H9 (cell line): ENCODE measurements around the gene PHF5A. TPM values are rescaled to one million over a fixed set of nuclear protein-coding genes. Genes with fewer than 3 reads are reported as not detected.
A peak's percentile ranks its signal among the peaks of the same experiment; 100 is the strongest.

Experiments
- DNase-seq: peaks from one replicate; pipeline ENCODE4 v3.0.0-alpha.2; 2017
- H2AFZ ChIP-seq: one replicate; pipeline ENCODE4 v1.6.1; 2013; ENCODE audit warnings: mild to moderate bottlenecking, low read length, control low read depth, moderate library complexity
- H2AK5ac ChIP-seq: 2 replicates; pipeline ENCODE4 v1.6.1; 2013; ENCODE audit warnings: low read length, control low read depth, mixed read lengths; ENCODE audit not compliant: insufficient read length
- H2BK120ac ChIP-seq: one replicate; pipeline ENCODE4 v1.6.1; 2013; ENCODE audit warnings: low read depth, mild to moderate bottlenecking, low read length, control low read depth, inconsistent platforms; ENCODE audit not compliant: poor library complexity, severe bottlenecking
- H2BK12ac ChIP-seq: 2 replicates; pipeline ENCODE4 v1.6.1; 2013; ENCODE audit warnings: low read length, control low read depth, mixed read lengths, low read depth; ENCODE audit not compliant: insufficient read length
- H2BK15ac ChIP-seq: 2 replicates; pipeline ENCODE4 v1.6.1; 2013; ENCODE audit warnings: low read depth, low read length, control low read depth
- H2BK20ac ChIP-seq: one replicate; pipeline ENCODE4 v1.6.1; 2013; ENCODE audit warnings: low read depth, mild to moderate bottlenecking, low read length, control low read depth, inconsistent platforms; ENCODE audit not compliant: poor library complexity, severe bottlenecking
- H2BK5ac ChIP-seq: 2 replicates; pipeline ENCODE4 v1.6.1; 2013; ENCODE audit warnings: low read length, control low read depth, mixed read lengths; ENCODE audit not compliant: insufficient read length
- H3K14ac ChIP-seq: 2 replicates; pipeline ENCODE4 v1.6.1; 2013; ENCODE audit warnings: low read length, control low read depth; ENCODE audit not compliant: insufficient read depth
- H3K18ac ChIP-seq: 2 replicates; pipeline ENCODE4 v1.6.1; 2013; ENCODE audit warnings: low read depth, mild to moderate bottlenecking, mixed read lengths, low read length, control low read depth; ENCODE audit not compliant: insufficient read length
- H3K23ac ChIP-seq: 2 replicates; pipeline ENCODE4 v1.6.1; 2013; ENCODE audit warnings: low read length, control low read depth, mixed read lengths, low read depth; ENCODE audit not compliant: insufficient read length
- H3K23me2 ChIP-seq: 2 replicates; pipeline ENCODE4 v1.6.1; 2013; ENCODE audit warnings: low read depth, mild to moderate bottlenecking, mixed read lengths, low read length, control low read depth; ENCODE audit not compliant: insufficient read length, poor library complexity, severe bottlenecking
- H3K27ac ChIP-seq: 2 replicates; pipeline ENCODE4 v1.5.1; 2013; ENCODE audit warnings: low read length, control low read depth, mixed read lengths, low read depth; ENCODE audit not compliant: insufficient read length
- H3K27me3 ChIP-seq: 2 replicates; pipeline ENCODE4 v1.6.1; 2013; ENCODE audit warnings: low read length, control low read depth, inconsistent platforms; ENCODE audit not compliant: insufficient read depth
- H3K4ac ChIP-seq: 2 replicates; pipeline ENCODE4 v1.6.1; 2013; ENCODE audit warnings: low read depth, mild to moderate bottlenecking, control low read depth, inconsistent platforms, low read length, moderate library complexity
- H3K4me1 ChIP-seq: 2 replicates; pipeline ENCODE4 v1.6.1; 2013; ENCODE audit warnings: low read length, control low read depth, inconsistent platforms; ENCODE audit not compliant: insufficient read depth
- H3K4me2 ChIP-seq: 2 replicates; pipeline ENCODE4 v1.6.1; 2013; ENCODE audit warnings: low read length, control low read depth, mixed read lengths; ENCODE audit not compliant: insufficient read length, insufficient read depth
- H3K56ac ChIP-seq: 2 replicates; pipeline ENCODE4 v1.6.1; 2013; ENCODE audit warnings: low read depth, mild to moderate bottlenecking, mixed read lengths, low read length, control low read depth; ENCODE audit not compliant: insufficient read length
- H3K79me1 ChIP-seq: 2 replicates; pipeline ENCODE4 v1.6.1; 2013; ENCODE audit warnings: low read depth, mild to moderate bottlenecking, moderate library complexity, low read length, control low read depth, inconsistent platforms; ENCODE audit not compliant: insufficient read depth, poor library complexity, severe bottlenecking
- H3K79me2 ChIP-seq: 2 replicates; pipeline ENCODE4 v1.6.1; 2013; ENCODE audit warnings: low read length, control low read depth, inconsistent platforms; ENCODE audit not compliant: insufficient read depth
- H3K9ac ChIP-seq: 2 replicates; pipeline ENCODE4 v1.6.1; 2013; ENCODE audit warnings: low read length, control low read depth, mixed read lengths; ENCODE audit not compliant: insufficient read length; ENCODE audit errors: extremely low read depth
- H3K9me3 ChIP-seq: one replicate; pipeline ENCODE4 v1.6.1; 2013; ENCODE audit warnings: low read depth, low read length, inconsistent platforms; ENCODE audit not compliant: control insufficient read depth
- H3T11ph ChIP-seq: one replicate; pipeline ENCODE4 v1.6.1; 2013; ENCODE audit warnings: mild to moderate bottlenecking, low read length, control low read depth, inconsistent platforms
- H4K20me1 ChIP-seq: one replicate; pipeline ENCODE4 v1.6.1; 2013; ENCODE audit not compliant: control insufficient read depth, insufficient read length, insufficient read depth
- H4K5ac ChIP-seq: 2 replicates; pipeline ENCODE4 v1.6.1; 2013; ENCODE audit warnings: low read depth, mild to moderate bottlenecking, mixed read lengths, low read length, control low read depth; ENCODE audit not compliant: insufficient read length
- H4K8ac ChIP-seq: replicated peaks from 2 replicates; pipeline ENCODE4 v1.6.1; 2013; ENCODE audit warnings: low read length, control low read depth, mixed read lengths, low read depth; ENCODE audit not compliant: insufficient read length
- H4K91ac ChIP-seq: 2 replicates; pipeline ENCODE4 v1.6.1; 2013; ENCODE audit warnings: low read depth, mild to moderate bottlenecking, moderate library complexity, mixed read lengths, low read length, control low read depth; ENCODE audit not compliant: insufficient read length
- H3K27ac Mint-ChIP-seq, 3 experiments: 2 replicates in 2 of 3; 3 replicates in 1 of 3; pipeline ENCODE4 v1.8.0; 2020 to 2021; ENCODE audit warnings: mixed read lengths in 3 of 3, mild to moderate bottlenecking in 1 of 3, moderate library complexity in 1 of 3
- H3K27me3 Mint-ChIP-seq: 2 replicates; pipeline ENCODE4 v1.8.0; 2021; ENCODE audit warnings: low read depth, mild to moderate bottlenecking, moderate library complexity, mixed read lengths
- H3K36me3 Mint-ChIP-seq, 3 experiments: 2 replicates in 2 of 3; 3 replicates in 1 of 3; pipeline ENCODE4 v1.8.0; 2020 to 2021; ENCODE audit warnings: low read depth in 3 of 3, mixed read lengths in 3 of 3; ENCODE audit not compliant: insufficient read depth in 1 of 3
- H3K4me1 Mint-ChIP-seq, 2 experiments: 2 replicates each; pipeline ENCODE4 v1.8.0; 2020; ENCODE audit warnings: mixed read lengths in 2 of 2
- H3K4me3 Mint-ChIP-seq, 2 experiments: 2 replicates in 1 of 2; 3 replicates in 1 of 2; pipeline ENCODE4 v1.8.0; 2020 to 2021; ENCODE audit warnings: mild to moderate bottlenecking in 2 of 2, mixed read lengths in 2 of 2, moderate library complexity in 1 of 2
- H3K9me3 Mint-ChIP-seq, 2 experiments: 2 replicates in 1 of 2; 3 replicates in 1 of 2; pipeline ENCODE4 v1.8.0; 2020; ENCODE audit warnings: mild to moderate bottlenecking in 2 of 2, mixed read lengths in 2 of 2, moderate library complexity in 1 of 2
- CTCF ChIP-seq: fragments of 200-600 bp; sonication (generic); conservative IDR thresholded peaks from 3 replicates; pipeline ENCODE4 v1.8.0; 2021; ENCODE audit warnings: antibody characterized with exemption, mild to moderate bottlenecking
- WGBS: extraction: QIAGEN DNeasy Blood & Tissue Kit; methylation state at CpG from one replicate; pipeline ENCODE4 v1.1.7; 2013; ENCODE audit warnings: missing lambda C conversion rate, low lambda C conversion rate, mixed read lengths; ENCODE audit not compliant: insufficient read length; ENCODE audit errors: extremely low coverage; 5-methylcytosine and 5-hydroxymethylcytosine counted together
- total RNA-seq: library from RNA; stranded (reverse); gene quantifications from 2 replicates; pipeline ENCODE4 v1.2.1, GENCODE V29; 2021

PHF5A gene
- total RNA-seq, 1 experiment from 2014 or later, result 114 TPM

GRCh38 chr22:41470886-41471285 is 2.4 kb upstream of the PHF5A start:
- H3K9me3 ChIP-seq, result no peaks in the 10 kb centered on the region
- TF ChIP-seq CTCF, result no peak
- no peaks in the 10 kb centered on the region for H3K27me3 Mint-ChIP-seq
- H3K18ac ChIP-seq, result no peak overlapping the region
- H3K4me3 Mint-ChIP-seq, result peak overlapping the region; percentile 95 to 96; a peak in 4 of 5 replicates
- peaks cover 2% of the 10 kb centered on the region for H3K4me1 ChIP-seq
- no peaks in the 10 kb centered on the region for H4K20me1 ChIP-seq
- DNase-seq, result no peak
- no peak overlapping the region for H3K56ac ChIP-seq
- H3K27ac ChIP-seq, result no peak overlapping the region
- WGBS, result no CpG with 5 or more reads among the region's 2 CpGs
- no peak overlapping the region for H2BK20ac ChIP-seq
- peaks cover 19 to 26% (median 26%) of the 10 kb centered on the region in 3 experiments for H3K36me3 Mint-ChIP-seq
- H3K14ac ChIP-seq, result no peak overlapping the region
- no peak overlapping the region for H2AFZ ChIP-seq
- H3K79me1 ChIP-seq, result peaks cover 10% of the 10 kb centered on the region
- no peak overlapping the region for H4K8ac ChIP-seq
- no peak overlapping the region for H3K27ac Mint-ChIP-seq
- H3K27me3 ChIP-seq, result no peaks in the 10 kb centered on the region
- H2BK15ac ChIP-seq, result no peak overlapping the region
- H2BK12ac ChIP-seq, result no peak overlapping the region
- no peak overlapping the region for H4K91ac ChIP-seq
- peaks cover 16 to 26% of the 10 kb centered on the region in 2 experiments for H3K4me1 Mint-ChIP-seq
- H3K9me3 Mint-ChIP-seq, result 0 out of 5 replicates have a peak, but pooled peaks cover 0 to 3% of the 10 kb centered on the region in 2 experiments
- no peak overlapping the region for H2BK120ac ChIP-seq
- H3K4ac ChIP-seq, result no peak overlapping the region
- H3K4me2 ChIP-seq, result no peak overlapping the region
- H2BK5ac ChIP-seq, result no peak overlapping the region
- peaks cover 3% of the 10 kb centered on the region for H3K23me2 ChIP-seq
- H4K5ac ChIP-seq, result no peak overlapping the region
- no peak overlapping the region for H3K23ac ChIP-seq
- no peak overlapping the region for H3T11ph ChIP-seq
- peaks cover 28% of the 10 kb centered on the region for H3K79me2 ChIP-seq
- H3K9ac ChIP-seq, result no peak overlapping the region
- no peak overlapping the region for H2AK5ac ChIP-seq
